WTC11 (cell line): ENCODE measurements around the gene FLT1. TPM values are rescaled to one million over a fixed set of nuclear protein-coding genes. Genes with fewer than 3 reads are reported as not detected.

Experiments
- ATAC-seq: fragments of 200-7000 bp; cut with Tn5 transposase; 2 replicates; pipeline ENCODE4 v1.10.0; 2021; ENCODE audit warnings: mild to moderate bottlenecking, moderate library complexity
- CTCF ChIA-PET: fragments of 300-600 bp; sonication (Branson Sonifier 250); formaldehyde crosslinking; loops from one replicate; lab custom pipeline; 2021; ENCODE audit warnings: antibody characterized with exemption; lab: Charles Lee
- POLR2A ChIA-PET: fragments of 350-600 bp; sonication (Branson Sonifier 250); formaldehyde crosslinking; loops from one replicate; lab custom pipeline; 2021; ENCODE audit warnings: antibody characterized with exemption; lab: Charles Lee
- DNase-seq: peaks from one replicate; pipeline ENCODE4 v3.0.0; 2021; ENCODE audit warnings: low spot score
- H3K27ac Mint-ChIP-seq: 2 replicates; pipeline ENCODE4 v1.8.0; 2021; ENCODE audit warnings: mixed read lengths
- H3K27me3 Mint-ChIP-seq: 2 replicates; pipeline ENCODE4 v1.8.0; 2021; ENCODE audit warnings: low read depth, mild to moderate bottlenecking, moderate library complexity, mixed read lengths
- H3K36me3 Mint-ChIP-seq: 2 replicates; pipeline ENCODE4 v1.8.0; 2021; ENCODE audit warnings: mixed read lengths
- H3K4me1 Mint-ChIP-seq: 2 replicates; pipeline ENCODE4 v1.8.0; 2022; ENCODE audit warnings: mixed read lengths
- H3K4me3 Mint-ChIP-seq: 2 replicates; pipeline ENCODE4 v1.8.0; 2021; ENCODE audit warnings: mild to moderate bottlenecking, moderate library complexity, mixed read lengths
- H3K9me3 Mint-ChIP-seq: 2 replicates; pipeline ENCODE4 v1.8.0; 2021; ENCODE audit warnings: mixed read lengths
- AFF4 ChIP-seq: sonication (generic); formaldehyde crosslinking; IDR thresholded peaks from 2 replicates; pipeline ENCODE4 v1.8.1; 2023; ENCODE audit warnings: mild to moderate bottlenecking, missing genetic modification reagents, borderline replicate concordance
- ATF2 ChIP-seq: sonication (generic); formaldehyde crosslinking; IDR thresholded peaks from 2 replicates; pipeline ENCODE4 v1.8.1; 2022; ENCODE audit warnings: low read depth, missing genetic modification reagents, borderline replicate concordance
- CDX4 ChIP-seq: fragments of 250-450 bp; sonication (Bioruptor Pico); IDR thresholded peaks from 2 replicates; pipeline ENCODE4 v1.9.0; 2021; ENCODE audit warnings: moderate library complexity, mild to moderate bottlenecking, inconsistent platforms, borderline replicate concordance
- IRF1 ChIP-seq: sonication (generic); formaldehyde crosslinking; IDR thresholded peaks from 2 replicates; pipeline ENCODE4 v1.8.0; 2023; ENCODE audit warnings: missing genetic modification reagents
- NR2C2 ChIP-seq: sonication (generic); formaldehyde crosslinking; IDR thresholded peaks from 2 replicates; pipeline ENCODE4 v1.8.0; 2022; ENCODE audit warnings: mild to moderate bottlenecking, missing genetic modification reagents
- OVOL2 ChIP-seq: fragments of 250-450 bp; sonication (Bioruptor Pico); IDR thresholded peaks from 2 replicates; pipeline ENCODE4 v1.9.0; 2021; ENCODE audit warnings: mild to moderate bottlenecking, borderline replicate concordance
- ZNF121 ChIP-seq: sonication (generic); formaldehyde crosslinking; IDR thresholded peaks from 2 replicates; pipeline ENCODE4 v1.8.0; 2023; ENCODE audit warnings: missing genetic modification reagents
- ZNF317 ChIP-seq: sonication (generic); formaldehyde crosslinking; IDR thresholded peaks from 2 replicates; pipeline ENCODE4 v1.8.1; 2023; ENCODE audit warnings: low read depth, mild to moderate bottlenecking, moderate library complexity, missing genetic modification reagents, borderline replicate concordance
- total RNA-seq: library from RNA; stranded (reverse); gene quantifications from 3 replicates; pipeline ENCODE4 v1.2.3, GENCODE V29; 2021
- TF ChIP-seq, protein P1 (sequence below): sonication (generic); formaldehyde crosslinking; IDR thresholded peaks from 2 replicates; pipeline ENCODE4 v1.8.1; 2023; ENCODE audit warnings: mild to moderate bottlenecking, moderate library complexity, missing genetic modification reagents
- TF ChIP-seq, protein P2 (sequence below): sonication (generic); formaldehyde crosslinking; IDR thresholded peaks from 2 replicates; pipeline ENCODE4 v1.8.1; 2022; ENCODE audit warnings: low read depth, mild to moderate bottlenecking, moderate library complexity, missing genetic modification reagents, borderline replicate concordance
- TF ChIP-seq, protein P3 (sequence below): fragments of 250-450 bp; sonication (Bioruptor Pico); IDR thresholded peaks from 2 replicates; pipeline ENCODE4 v1.9.0; 2021; ENCODE audit warnings: mild to moderate bottlenecking
- TF ChIP-seq, protein P4 (sequence below): sonication (generic); formaldehyde crosslinking; IDR thresholded peaks from 2 replicates; pipeline ENCODE4 v1.8.1; 2023; ENCODE audit warnings: mild to moderate bottlenecking, missing genetic modification reagents
- TF ChIP-seq, protein P5 (sequence below): sonication (generic); formaldehyde crosslinking; IDR thresholded peaks from 2 replicates; pipeline ENCODE4 v1.8.0; 2022; ENCODE audit warnings: mild to moderate bottlenecking, missing genetic modification reagents
- TF ChIP-seq, protein P6 (sequence below): sonication (generic); formaldehyde crosslinking; IDR thresholded peaks from 2 replicates; pipeline ENCODE4 v1.8.0; 2022; ENCODE audit warnings: mild to moderate bottlenecking, missing genetic modification reagents
- TF ChIP-seq, protein P7 (sequence below): fragments of 250-450 bp; sonication (Bioruptor Pico); IDR thresholded peaks from 2 replicates; pipeline ENCODE4 v2.1.2; 2022; ENCODE audit warnings: mild to moderate bottlenecking, moderate library complexity

The FLT1 gene
- total RNA-seq, 1 experiment from 2014 or later: 66.3 TPM

GRCh38 chr13:28429685-28430290 is 65.1 kb downstream of the FLT1 start:
- ChIA-PET CTCF (interaction anchor here (0.7 to 1.4 kb wide), 5 partner anchors 9 to 561 kb away, joined by 3 read pairs; partner anchors contain the start of gene MTUS2), POLR2A (interaction anchor here (0.8 to 1.3 kb wide), 3 partner anchors 9 to 65 kb away, joined by 3 to 5 read pairs (median 4); partner anchors contain the start of gene FLT1)
- ATAC-seq (peak; percentile 93), DNase-seq (peak; percentile 47)
- peaks cover 58% of the 10 kb centered on the region for H3K36me3 Mint-ChIP-seq
- peaks cover 87% of the 10 kb centered on the region for H3K4me1 Mint-ChIP-seq
- no peaks in the 10 kb centered on the region for H3K27me3 Mint-ChIP-seq
- H3K27ac Mint-ChIP-seq: peak overlapping the region; percentile 99
- peak overlapping the region; percentile 51 for H3K4me3 Mint-ChIP-seq
- no peaks in the 10 kb centered on the region for H3K9me3 Mint-ChIP-seq
- TF ChIP-seq, protein P1, sequence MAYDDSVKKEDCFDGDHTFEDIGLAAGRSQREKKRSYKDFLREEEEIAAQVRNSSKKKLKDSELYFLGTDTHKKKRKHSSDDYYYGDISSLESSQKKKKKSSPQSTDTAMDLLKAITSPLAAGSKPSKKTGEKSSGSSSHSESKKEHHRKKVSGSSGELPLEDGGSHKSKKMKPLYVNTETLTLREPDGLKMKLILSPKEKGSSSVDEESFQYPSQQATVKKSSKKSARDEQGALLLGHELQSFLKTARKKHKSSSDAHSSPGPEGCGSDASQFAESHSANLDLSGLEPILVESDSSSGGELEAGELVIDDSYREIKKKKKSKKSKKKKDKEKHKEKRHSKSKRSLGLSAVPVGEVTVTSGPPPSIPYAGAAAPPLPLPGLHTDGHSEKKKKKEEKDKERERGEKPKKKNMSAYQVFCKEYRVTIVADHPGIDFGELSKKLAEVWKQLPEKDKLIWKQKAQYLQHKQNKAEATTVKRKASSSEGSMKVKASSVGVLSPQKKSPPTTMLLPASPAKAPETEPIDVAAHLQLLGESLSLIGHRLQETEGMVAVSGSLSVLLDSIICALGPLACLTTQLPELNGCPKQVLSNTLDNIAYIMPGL: no peak
- TF ChIP-seq, protein P2, sequence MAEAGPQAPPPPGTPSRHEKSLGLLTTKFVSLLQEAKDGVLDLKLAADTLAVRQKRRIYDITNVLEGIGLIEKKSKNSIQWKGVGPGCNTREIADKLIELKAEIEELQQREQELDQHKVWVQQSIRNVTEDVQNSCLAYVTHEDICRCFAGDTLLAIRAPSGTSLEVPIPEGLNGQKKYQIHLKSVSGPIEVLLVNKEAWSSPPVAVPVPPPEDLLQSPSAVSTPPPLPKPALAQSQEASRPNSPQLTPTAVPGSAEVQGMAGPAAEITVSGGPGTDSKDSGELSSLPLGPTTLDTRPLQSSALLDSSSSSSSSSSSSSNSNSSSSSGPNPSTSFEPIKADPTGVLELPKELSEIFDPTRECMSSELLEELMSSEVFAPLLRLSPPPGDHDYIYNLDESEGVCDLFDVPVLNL (CRISPR knock-in tag): no peak
- TF ChIP-seq AFF4 (CRISPR knock-in tag) (0 out of 2 replicates have a peak, but pooled peaks have one; percentile 71), IRF1 (CRISPR knock-in tag) (no peak), CDX4 (CRISPR knock-in tag) (no peak), OVOL2 (CRISPR knock-in tag) (no peak), ZNF317 (CRISPR knock-in tag) (no peak), NR2C2 (CRISPR knock-in tag) (no peak), ZNF121 (no peak), ATF2 (no peak)
- TF ChIP-seq, protein P3, sequence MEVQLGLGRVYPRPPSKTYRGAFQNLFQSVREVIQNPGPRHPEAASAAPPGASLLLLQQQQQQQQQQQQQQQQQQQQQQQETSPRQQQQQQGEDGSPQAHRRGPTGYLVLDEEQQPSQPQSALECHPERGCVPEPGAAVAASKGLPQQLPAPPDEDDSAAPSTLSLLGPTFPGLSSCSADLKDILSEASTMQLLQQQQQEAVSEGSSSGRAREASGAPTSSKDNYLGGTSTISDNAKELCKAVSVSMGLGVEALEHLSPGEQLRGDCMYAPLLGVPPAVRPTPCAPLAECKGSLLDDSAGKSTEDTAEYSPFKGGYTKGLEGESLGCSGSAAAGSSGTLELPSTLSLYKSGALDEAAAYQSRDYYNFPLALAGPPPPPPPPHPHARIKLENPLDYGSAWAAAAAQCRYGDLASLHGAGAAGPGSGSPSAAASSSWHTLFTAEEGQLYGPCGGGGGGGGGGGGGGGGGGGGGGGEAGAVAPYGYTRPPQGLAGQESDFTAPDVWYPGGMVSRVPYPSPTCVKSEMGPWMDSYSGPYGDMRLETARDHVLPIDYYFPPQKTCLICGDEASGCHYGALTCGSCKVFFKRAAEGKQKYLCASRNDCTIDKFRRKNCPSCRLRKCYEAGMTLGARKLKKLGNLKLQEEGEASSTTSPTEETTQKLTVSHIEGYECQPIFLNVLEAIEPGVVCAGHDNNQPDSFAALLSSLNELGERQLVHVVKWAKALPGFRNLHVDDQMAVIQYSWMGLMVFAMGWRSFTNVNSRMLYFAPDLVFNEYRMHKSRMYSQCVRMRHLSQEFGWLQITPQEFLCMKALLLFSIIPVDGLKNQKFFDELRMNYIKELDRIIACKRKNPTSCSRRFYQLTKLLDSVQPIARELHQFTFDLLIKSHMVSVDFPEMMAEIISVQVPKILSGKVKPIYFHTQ (CRISPR knock-in tag): no peak
- TF ChIP-seq, protein P4, sequence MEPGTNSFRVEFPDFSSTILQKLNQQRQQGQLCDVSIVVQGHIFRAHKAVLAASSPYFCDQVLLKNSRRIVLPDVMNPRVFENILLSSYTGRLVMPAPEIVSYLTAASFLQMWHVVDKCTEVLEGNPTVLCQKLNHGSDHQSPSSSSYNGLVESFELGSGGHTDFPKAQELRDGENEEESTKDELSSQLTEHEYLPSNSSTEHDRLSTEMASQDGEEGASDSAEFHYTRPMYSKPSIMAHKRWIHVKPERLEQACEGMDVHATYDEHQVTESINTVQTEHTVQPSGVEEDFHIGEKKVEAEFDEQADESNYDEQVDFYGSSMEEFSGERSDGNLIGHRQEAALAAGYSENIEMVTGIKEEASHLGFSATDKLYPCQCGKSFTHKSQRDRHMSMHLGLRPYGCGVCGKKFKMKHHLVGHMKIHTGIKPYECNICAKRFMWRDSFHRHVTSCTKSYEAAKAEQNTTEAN (CRISPR knock-in tag): no peak
- TF ChIP-seq, protein P5, sequence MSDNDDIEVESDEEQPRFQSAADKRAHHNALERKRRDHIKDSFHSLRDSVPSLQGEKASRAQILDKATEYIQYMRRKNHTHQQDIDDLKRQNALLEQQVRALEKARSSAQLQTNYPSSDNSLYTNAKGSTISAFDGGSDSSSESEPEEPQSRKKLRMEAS (CRISPR knock-in tag): no peak
- TF ChIP-seq, protein P6, sequence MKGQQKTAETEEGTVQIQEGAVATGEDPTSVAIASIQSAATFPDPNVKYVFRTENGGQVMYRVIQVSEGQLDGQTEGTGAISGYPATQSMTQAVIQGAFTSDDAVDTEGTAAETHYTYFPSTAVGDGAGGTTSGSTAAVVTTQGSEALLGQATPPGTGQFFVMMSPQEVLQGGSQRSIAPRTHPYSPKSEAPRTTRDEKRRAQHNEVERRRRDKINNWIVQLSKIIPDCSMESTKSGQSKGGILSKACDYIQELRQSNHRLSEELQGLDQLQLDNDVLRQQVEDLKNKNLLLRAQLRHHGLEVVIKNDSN (CRISPR knock-in tag): no peak
- TF ChIP-seq, protein P7, sequence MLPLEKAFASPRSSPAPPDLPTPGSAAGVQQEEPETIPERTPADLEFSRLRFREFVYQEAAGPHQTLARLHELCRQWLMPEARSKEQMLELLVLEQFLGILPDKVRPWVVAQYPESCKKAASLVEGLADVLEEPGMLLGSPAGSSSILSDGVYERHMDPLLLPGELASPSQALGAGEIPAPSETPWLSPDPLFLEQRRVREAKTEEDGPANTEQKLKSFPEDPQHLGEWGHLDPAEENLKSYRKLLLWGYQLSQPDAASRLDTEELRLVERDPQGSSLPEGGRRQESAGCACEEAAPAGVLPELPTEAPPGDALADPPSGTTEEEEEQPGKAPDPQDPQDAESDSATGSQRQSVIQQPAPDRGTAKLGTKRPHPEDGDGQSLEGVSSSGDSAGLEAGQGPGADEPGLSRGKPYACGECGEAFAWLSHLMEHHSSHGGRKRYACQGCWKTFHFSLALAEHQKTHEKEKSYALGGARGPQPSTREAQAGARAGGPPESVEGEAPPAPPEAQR (CRISPR knock-in tag): no peak
